GM19043 (cell line): ENCODE data around the gene TMEM204.

Source experiments
- ATAC-seq: cut with Tn5 transposase; IDR thresholded peaks from one replicate; pipeline ENCODE4 v1.9.1; 2021; ENCODE audit warnings: low read depth; ENCODE audit not compliant: unreplicated experiment

The TMEM204 gene

GRCh38 chr16:1536601-1537000 lies 3.1 kb downstream of the TMEM204 start:
- no peak for ATAC-seq

- ATAC-seq = no peak
These were observed 3.7 kb downstream of the TMEM204 start for GRCh38 chr16:1537138-1537577.

GRCh38 chr16:1537763-1538289 lies 4.4 kb downstream of the TMEM204 start:
- ATAC-seq = no peak

- no peak for ATAC-seq
These were observed 5.5 kb downstream of the TMEM204 start for GRCh38 chr16:1538804-1539520.

GRCh38 chr16:1539720-1540555 lies 6.5 kb downstream of the TMEM204 start:
- no peak for ATAC-seq

GRCh38 chr16:1540556-1540855 lies 7.0 kb downstream of the TMEM204 start:
- no peak for ATAC-seq

- no peak for ATAC-seq
These were observed 8.1 kb downstream of the TMEM204 start for GRCh38 chr16:1541293-1542165.

GRCh38 chr16:1542166-1542500 lies 8.7 kb downstream of the TMEM204 start:
- ATAC-seq = no peak

- ATAC-seq = no peak
These were observed 9.1 kb downstream of the TMEM204 start for GRCh38 chr16:1542533-1542932.

- ATAC-seq = no peak
These were observed 9.8 kb downstream of the TMEM204 start for GRCh38 chr16:1543085-1543896.

- ATAC-seq = no peak
These were observed 11.9 kb downstream of the TMEM204 start for GRCh38 chr16:1545044-1546040.

- no peak for ATAC-seq
These were observed 13.0 kb downstream of the TMEM204 start for GRCh38 chr16:1546430-1546829.

GRCh38 chr16:1548233-1548632 lies 14.8 kb downstream of the TMEM204 start:
- ATAC-seq = no peak

- no peak for ATAC-seq
These were observed 15.3 kb downstream of the TMEM204 start for GRCh38 chr16:1548727-1549126.

- no peak for ATAC-seq
These were observed 16.6 kb downstream of the TMEM204 start for GRCh38 chr16:1550069-1550468.

GRCh38 chr16:1550696-1551095 lies 17.2 kb downstream of the TMEM204 start:
- no peak for ATAC-seq

- ATAC-seq = no peak
These were observed 17.7 kb downstream of the TMEM204 start for GRCh38 chr16:1551166-1551565.

- ATAC-seq = no peak
These were observed 18.7 kb downstream of the TMEM204 start for GRCh38 chr16:1552129-1552528.
